ENCODE measurements around the gene CHD8.
"Not testable (repeated sequence)": the region's sequence is repeated elsewhere in the genome, so short reads cannot be mapped to it uniquely, and the experiment has no call there.

The CHD8 gene

DNA sequence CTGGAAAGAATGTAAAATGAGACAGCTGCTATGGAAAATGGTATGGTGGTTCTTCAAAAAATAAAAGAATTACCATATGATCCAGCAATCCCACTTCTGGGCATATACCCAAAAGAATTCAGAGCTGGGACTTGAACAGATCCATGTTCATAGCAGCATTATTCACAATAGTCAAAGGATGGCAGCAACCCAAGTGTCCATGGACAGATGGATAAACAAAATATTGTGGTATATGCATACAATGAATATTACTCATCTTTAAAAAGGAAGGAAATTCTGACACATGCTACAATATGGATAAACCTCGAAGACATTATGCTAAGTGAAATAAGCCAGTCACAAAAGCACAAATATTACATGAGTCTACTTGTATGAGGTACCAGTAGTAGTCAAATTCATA, 11.7 kb upstream of the CHD8 start:
- TF ChIP-seq CTCF (IDR thresholded peaks at IDR 0.05; ENCODE audit: poor library complexity, severe bottlenecking) = no peak
- H3K4me1 ChIP-seq (ENCODE audit: insufficient read depth, poor library complexity, severe bottlenecking) = no peaks in the 10 kb centered on the region
- H3K9me3 ChIP-seq (ENCODE audit: severe bottlenecking) = no peaks in the 10 kb centered on the region
- peaks cover 32% of the 10 kb centered on the region for H3K36me3 ChIP-seq (ENCODE audit: low read depth)
- no peak; the same call in 2 of the 3 replicates for ATAC-seq (ENCODE audit: low read depth)
- H3K27ac ChIP-seq (ENCODE audit: poor library complexity, severe bottlenecking) = no peak overlapping the region
- H3K27me3 ChIP-seq (ENCODE audit: insufficient read depth, poor library complexity, severe bottlenecking) = no peaks in the 10 kb centered on the region
- no peak for DNase-seq (ENCODE audit: low spot score)
- no peak overlapping the region for H3K4me3 ChIP-seq (ENCODE audit: severe bottlenecking)

DNA sequence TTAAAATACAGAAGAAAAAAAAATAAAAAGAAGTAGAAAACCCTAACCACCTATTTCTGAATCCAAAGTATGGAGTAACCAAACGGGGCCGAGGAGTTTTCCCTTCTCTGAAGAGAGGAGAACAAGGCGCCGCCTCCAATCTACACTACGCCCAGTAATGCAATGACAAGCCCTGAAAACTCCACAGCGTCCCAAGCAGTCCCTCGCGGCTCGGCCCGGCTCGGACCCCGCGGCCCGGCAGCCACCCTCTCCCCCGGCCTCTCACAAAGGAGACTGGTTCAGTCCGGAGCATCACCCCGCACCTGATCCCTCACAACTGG, 371 bp downstream of the CHD8 start:
- H3K27ac ChIP-seq (ENCODE audit: poor library complexity, severe bottlenecking) = peak overlapping the region; percentile 73
- peaks cover 21% of the 10 kb centered on the region for H3K4me1 ChIP-seq (ENCODE audit: insufficient read depth, poor library complexity, severe bottlenecking)
- ATAC-seq (ENCODE audit: low read depth) (peak; percentile 32), DNase-seq (ENCODE audit: low spot score) (peak; percentile 51)
- H3K36me3 ChIP-seq (ENCODE audit: low read depth) = peaks cover 22% of the 10 kb centered on the region
- H3K9me3 ChIP-seq (ENCODE audit: severe bottlenecking) = no peaks in the 10 kb centered on the region
- H3K27me3 ChIP-seq (ENCODE audit: insufficient read depth, poor library complexity, severe bottlenecking) = no peaks in the 10 kb centered on the region
- H3K4me3 ChIP-seq (ENCODE audit: severe bottlenecking) = peak overlapping the region; percentile 68
- no peak for TF ChIP-seq CTCF (IDR thresholded peaks at IDR 0.05; ENCODE audit: poor library complexity, severe bottlenecking)

DNA sequence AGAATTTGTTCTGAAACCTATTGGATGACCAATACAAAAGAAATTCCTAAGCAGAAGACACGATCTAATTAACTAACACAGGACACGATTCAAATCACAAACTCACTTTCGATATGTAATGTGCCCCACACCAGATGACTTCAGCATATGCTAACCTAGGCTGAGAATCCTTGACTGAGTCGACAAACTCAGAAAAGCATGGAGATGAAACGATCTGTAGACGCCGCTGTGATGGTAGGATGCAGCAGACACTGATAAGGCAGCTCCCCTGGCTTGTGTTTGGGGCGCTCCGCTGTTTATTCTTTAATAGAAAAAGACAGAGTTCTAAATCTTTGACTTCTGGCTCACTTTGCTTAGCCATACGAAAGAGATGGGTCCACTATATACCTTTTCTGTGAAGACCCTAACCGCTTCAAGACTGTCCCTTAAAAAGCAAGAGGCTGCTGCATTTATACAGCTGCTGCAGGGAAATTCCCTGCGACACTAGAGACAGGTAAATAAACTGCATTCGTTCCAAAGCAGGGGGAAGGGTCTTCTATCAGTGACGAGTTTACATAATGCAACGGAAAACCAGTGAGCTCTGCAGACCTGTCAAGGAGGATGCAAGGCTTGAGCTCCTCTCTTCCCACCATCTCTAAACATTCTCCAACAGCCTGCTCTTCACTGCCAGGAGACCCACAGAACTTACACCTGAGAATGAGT, 929 bp downstream of the CHD8 start:
- no peak for DNase-seq (ENCODE audit: low spot score)
- peaks cover 26% of the 10 kb centered on the region for H3K36me3 ChIP-seq (ENCODE audit: low read depth)
- no peak for ATAC-seq (ENCODE audit: low read depth)

GRCh38 chr14:21449899-21450216, 6.1 kb downstream of the CHD8 start:
- no peak for ATAC-seq (ENCODE audit: low read depth)
- peaks cover 30% of the 10 kb centered on the region for H3K4me1 ChIP-seq (ENCODE audit: insufficient read depth, poor library complexity, severe bottlenecking)
- no peaks in the 10 kb centered on the region for H3K27me3 ChIP-seq (ENCODE audit: insufficient read depth, poor library complexity, severe bottlenecking)
- H3K9me3 ChIP-seq (ENCODE audit: severe bottlenecking) = no peaks in the 10 kb centered on the region
- TF ChIP-seq CTCF (IDR thresholded peaks at IDR 0.05; ENCODE audit: poor library complexity, severe bottlenecking) = no peak
- peaks cover 33% of the 10 kb centered on the region for H3K36me3 ChIP-seq (ENCODE audit: low read depth)
- no peak overlapping the region for H3K27ac ChIP-seq (ENCODE audit: poor library complexity, severe bottlenecking)
- H3K4me3 ChIP-seq (ENCODE audit: severe bottlenecking) = no peak overlapping the region
- no peak for DNase-seq (ENCODE audit: low spot score)

More for the DNA sequence above, 929 bp downstream of the CHD8 start:
- peak overlapping the region; percentile 68 for H3K4me3 ChIP-seq (ENCODE audit: severe bottlenecking)
- H3K9me3 ChIP-seq (ENCODE audit: severe bottlenecking) = no peaks in the 10 kb centered on the region
- H3K4me1 ChIP-seq (ENCODE audit: insufficient read depth, poor library complexity, severe bottlenecking) = peaks cover 27% of the 10 kb centered on the region
- no peaks in the 10 kb centered on the region for H3K27me3 ChIP-seq (ENCODE audit: insufficient read depth, poor library complexity, severe bottlenecking)
- TF ChIP-seq CTCF (IDR thresholded peaks at IDR 0.05; ENCODE audit: poor library complexity, severe bottlenecking) = no peak
- H3K27ac ChIP-seq (ENCODE audit: poor library complexity, severe bottlenecking) = peak overlapping the region; percentile 73

GRCh38 chr14:21442657-21443056, 13.3 kb downstream of the CHD8 start:
- not testable (repeated sequence) for H3K4me3 ChIP-seq (ENCODE audit: severe bottlenecking); H3K36me3 ChIP-seq (ENCODE audit: low read depth); H3K9me3 ChIP-seq (ENCODE audit: severe bottlenecking); H3K4me1 ChIP-seq (ENCODE audit: insufficient read depth, poor library complexity, severe bottlenecking); H3K27ac ChIP-seq (ENCODE audit: poor library complexity, severe bottlenecking); H3K27me3 ChIP-seq (ENCODE audit: insufficient read depth, poor library complexity, severe bottlenecking); DNase-seq (ENCODE audit: low spot score); ATAC-seq (ENCODE audit: low read depth)
